Neural progenitor cell (in vitro differentiated cells): ENCODE results near the gene CD37. TPM values are rescaled to one million over a fixed set of nuclear protein-coding genes. Genes with fewer than 3 reads are reported as not detected.
A peak's percentile ranks its signal among the peaks of the same experiment; 100 is the strongest.

ENCODE experiments used
- DNase-seq: peaks from one replicate; pipeline ENCODE4 v3.0.0-alpha.2; 2016; ENCODE audit warnings: low spot score
- H2AFZ ChIP-seq: fragments of 200-600 bp; sonication (generic); replicated peaks from 2 replicates; pipeline ENCODE4 v1.6.1; 2016; ENCODE audit warnings: antibody characterized with exemption
- H3F3A ChIP-seq: fragments of 200-600 bp; sonication (generic); 2 replicates; pipeline ENCODE4 v1.6.1; 2016; ENCODE audit warnings: antibody characterized with exemption, low read depth
- H3K27ac ChIP-seq: fragments of 200-600 bp; sonication (generic); 2 replicates; pipeline ENCODE4 v1.5.1; 2016; ENCODE audit warnings: mild to moderate bottlenecking
- H3K27me3 ChIP-seq: fragments of 200-600 bp; sonication (generic); 2 replicates; pipeline ENCODE4 v1.6.1; 2016; ENCODE audit warnings: mild to moderate bottlenecking, moderate library complexity
- H3K36me3 ChIP-seq: fragments of 200-600 bp; sonication (generic); 2 replicates; pipeline ENCODE4 v1.5.1; 2016
- H3K4me1 ChIP-seq: fragments of 200-600 bp; sonication (generic); 2 replicates; pipeline ENCODE4 v1.6.1; 2016; ENCODE audit warnings: mixed run types
- H3K4me2 ChIP-seq: fragments of 200-600 bp; sonication (generic); 2 replicates; pipeline ENCODE4 v1.6.1; 2016
- H3K4me3 ChIP-seq: fragments of 200-600 bp; sonication (generic); 2 replicates; pipeline ENCODE4 v1.5.1; 2016
- H3K79me2 ChIP-seq: fragments of 200-600 bp; sonication (generic); 2 replicates; pipeline ENCODE4 v1.6.1; 2016; ENCODE audit warnings: low read depth
- H3K9ac ChIP-seq: fragments of 200-600 bp; sonication (generic); 2 replicates; pipeline ENCODE4 v1.6.1; 2016
- H3K9me3 ChIP-seq: fragments of 200-600 bp; sonication (generic); 2 replicates; pipeline ENCODE4 v1.5.1; 2016; ENCODE audit warnings: low read depth
- H4K20me1 ChIP-seq: fragments of 200-600 bp; sonication (generic); 2 replicates; pipeline ENCODE4 v1.6.1; 2016; ENCODE audit warnings: low read depth
- H3K27ac Mint-ChIP-seq: 3 replicates; pipeline ENCODE4 v1.8.0; 2021; ENCODE audit warnings: mixed read lengths
- H3K27me3 Mint-ChIP-seq: 2 replicates; pipeline ENCODE4 v1.8.0; 2022; ENCODE audit warnings: low read depth, mild to moderate bottlenecking, inconsistent platforms, moderate library complexity, mixed read lengths; ENCODE audit not compliant: insufficient read depth
- H3K36me3 Mint-ChIP-seq: 3 replicates; pipeline ENCODE4 v1.8.0; 2021; ENCODE audit warnings: mixed read lengths
- H3K4me1 Mint-ChIP-seq: 3 replicates; pipeline ENCODE4 v1.8.0; 2021; ENCODE audit warnings: mixed read lengths
- H3K4me3 Mint-ChIP-seq: 3 replicates; pipeline ENCODE4 v1.8.0; 2021; ENCODE audit warnings: mild to moderate bottlenecking, moderate library complexity, mixed read lengths
- H3K9me3 Mint-ChIP-seq: 3 replicates; pipeline ENCODE4 v1.8.0; 2020; ENCODE audit warnings: mixed read lengths
- CTCF ChIP-seq: fragments of 200-600 bp; sonication (generic); IDR thresholded peaks from 2 replicates; pipeline ENCODE4 v1.5.1; 2017; ENCODE audit warnings: antibody characterized with exemption, mild to moderate bottlenecking
- EZH2 ChIP-seq: fragments of 200-600 bp; sonication (generic); IDR thresholded peaks from 2 replicates; pipeline ENCODE4 v1.6.1; 2017; ENCODE audit warnings: antibody characterized with exemption, mild to moderate bottlenecking, moderate library complexity
- EZH2phosphoT487 ChIP-seq: fragments of 200-600 bp; sonication (generic); IDR thresholded peaks from 2 replicates; pipeline ENCODE4 v1.6.1; 2017; ENCODE audit warnings: antibody characterized with exemption
- total RNA-seq: library from RNA; depleted of rRNA; stranded (reverse); fragments of >200 nt; gene quantifications from 2 replicates; pipeline ENCODE4 v1.2.3, GENCODE V29; 2015; ENCODE audit warnings: low replicate concordance

Gene CD37
- total RNA-seq, 1 donor from 2014 or later = not detected

- H4K20me1 ChIP-seq = peaks cover 61% of the 10 kb centered on the region
- TF ChIP-seq EZH2 (no peak), EZH2phosphoT487 (no peak), CTCF (peak; percentile 20)
- peaks cover 37% of the 10 kb centered on the region for H3K36me3 Mint-ChIP-seq
- peak overlapping the region; percentile 73 for H3K4me2 ChIP-seq
- no peaks in the 10 kb centered on the region for H3K4me1 ChIP-seq
- peaks cover 51% of the 10 kb centered on the region for H3F3A ChIP-seq
- no peaks in the 10 kb centered on the region for H3K9me3 Mint-ChIP-seq
- H3K27ac Mint-ChIP-seq = peak overlapping the region; percentile 86
- peak overlapping the region; percentile 18 for H3K27ac ChIP-seq
- H3K27me3 ChIP-seq = no peaks in the 10 kb centered on the region
- H3K79me2 ChIP-seq = no peaks in the 10 kb centered on the region
- peaks cover 6% of the 10 kb centered on the region for H3K36me3 ChIP-seq
- H3K9me3 ChIP-seq = no peaks in the 10 kb centered on the region
- H3K4me1 Mint-ChIP-seq = peaks cover 31% of the 10 kb centered on the region
- no peak overlapping the region for H3K9ac ChIP-seq
- peak overlapping the region; percentile 76 for H3K4me3 Mint-ChIP-seq
- no peak overlapping the region for H2AFZ ChIP-seq
- H3K27me3 Mint-ChIP-seq = peaks cover 11% of the 10 kb centered on the region
- DNase-seq = peak; percentile 98
- peak overlapping the region; percentile 39 for H3K4me3 ChIP-seq
These were observed 3.6 kb downstream of the CD37 start for GRCh38 chr19:49338691-49339300.

- H3K9ac ChIP-seq = no peak overlapping the region
- peak overlapping the region; percentile 73 for H3K4me2 ChIP-seq
- peak; percentile 97 for DNase-seq
- H3K27ac ChIP-seq = peak overlapping the region; percentile 18
- H3K4me1 Mint-ChIP-seq = peaks cover 37% of the 10 kb centered on the region
- H3K36me3 Mint-ChIP-seq = peaks cover 42% of the 10 kb centered on the region
- H3K79me2 ChIP-seq = no peaks in the 10 kb centered on the region
- peak overlapping the region; percentile 39 for H3K4me3 ChIP-seq
- H3K27ac Mint-ChIP-seq = no peak overlapping the region
- H3K9me3 Mint-ChIP-seq = no peaks in the 10 kb centered on the region
- H3K36me3 ChIP-seq = peaks cover 6% of the 10 kb centered on the region
- TF ChIP-seq EZH2 (no peak), CTCF (no peak), EZH2phosphoT487 (no peak)
- H4K20me1 ChIP-seq = peaks cover 65% of the 10 kb centered on the region
- peaks cover 58% of the 10 kb centered on the region for H3F3A ChIP-seq
- peaks cover 11% of the 10 kb centered on the region for H3K27me3 Mint-ChIP-seq
- peak overlapping the region; percentile 76 for H3K4me3 Mint-ChIP-seq
- H3K4me1 ChIP-seq = no peaks in the 10 kb centered on the region
- H3K27me3 ChIP-seq = no peaks in the 10 kb centered on the region
- no peak overlapping the region for H2AFZ ChIP-seq
- H3K9me3 ChIP-seq = no peaks in the 10 kb centered on the region
These were observed 4.3 kb downstream of the CD37 start for GRCh38 chr19:49339301-49340068.

- Mint-ChIP-seq H3K27me3 (peaks cover 11% of the 10 kb centered on the region), H3K9me3 (no peaks in the 10 kb centered on the region), H3K4me1 (peaks cover 45% of the 10 kb centered on the region), H3K27ac (no peak overlapping the region), H3K4me3 (peak overlapping the region; percentile 25), H3K36me3 (peaks cover 47% of the 10 kb centered on the region)
- Histone ChIP-seq H3K4me3 (no peak overlapping the region), H3K9me3 (no peaks in the 10 kb centered on the region), H3K4me1 (no peaks in the 10 kb centered on the region), H3K4me2 (no peak overlapping the region), H4K20me1 (peaks cover 73% of the 10 kb centered on the region), H3K79me2 (peaks cover 5% of the 10 kb centered on the region), H3K27me3 (no peaks in the 10 kb centered on the region), H3F3A (peaks cover 66% of the 10 kb centered on the region), H3K27ac (no peak overlapping the region), H3K9ac (no peak overlapping the region), H3K36me3 (peaks cover 6% of the 10 kb centered on the region), H2AFZ (no peak overlapping the region)
- DNase-seq = peak; percentile 52
- TF ChIP-seq EZH2 (no peak), CTCF (no peak), EZH2phosphoT487 (no peak)
These were observed 5.1 kb downstream of the CD37 start for GRCh38 chr19:49340069-49340864.
